Upper lobe of left lung (tissue), 6 donors: ENCODE results near the gene GET4. TPM values are rescaled to one million over a fixed set of nuclear protein-coding genes. Genes with fewer than 3 reads are reported as not detected.

ENCODE experiments used
- ATAC-seq, 2 donors: fragments of 200-7000 bp; cut with Tn5 transposase; one replicate each; pipeline ENCODE4 v1.9.1; 2022; ENCODE audit warnings: mild to moderate bottlenecking in 2 of 2, moderate library complexity in 2 of 2; ENCODE audit not compliant: low FRiP score in 2 of 2
- DNase-seq, 2 donors: peaks; one replicate each; pipeline ENCODE4 v3.0.0-alpha.2; 2019 to 2020
- H3K27ac ChIP-seq, 4 donors: fragments of 200-600 bp; sonication (generic); one replicate each; pipeline ENCODE4 v1.5.1; 2016 to 2019
- H3K27me3 ChIP-seq, 4 donors: fragments of 200-600 bp; sonication (generic); one replicate each; pipeline ENCODE4 v1.5.1; 2017 to 2019
- H3K36me3 ChIP-seq, 4 donors: fragments of 200-600 bp; sonication (generic); one replicate each; pipeline ENCODE4 v1.5.1; 2016 to 2019
- H3K4me1 ChIP-seq, 4 donors: fragments of 200-600 bp; sonication (generic); one replicate each; pipeline ENCODE4 v1.5.1; 2018 to 2019
- H3K4me3 ChIP-seq, 4 donors: fragments of 200-600 bp; sonication (generic); one replicate each; pipeline ENCODE4 v1.5.1; 2017 to 2019; ENCODE audit warnings: mild to moderate bottlenecking in 2 of 4, moderate library complexity in 1 of 4
- H3K9me3 ChIP-seq, 4 donors: fragments of 200-600 bp; sonication (generic); one replicate each; pipeline ENCODE4 v1.5.1; 2018 to 2019
- EP300 ChIP-seq, 4 donors: sonication (generic); formaldehyde crosslinking; IDR thresholded peaks; one replicate each; pipeline ENCODE4 v1.5.1; 2017; ENCODE audit warnings: antibody characterized with exemption in 4 of 4, control low read depth in 2 of 4
- POLR2A ChIP-seq, 4 donors: fragments of 450-650 bp; IDR thresholded peaks; one replicate each; pipeline ENCODE4 v1.5.1; 2016 to 2017; ENCODE audit warnings: antibody characterized with exemption in 4 of 4, mild to moderate bottlenecking in 2 of 4
- POLR2AphosphoS5 ChIP-seq, 2 donors: sonication (generic); formaldehyde crosslinking; IDR thresholded peaks; one replicate each; pipeline ENCODE4 v1.5.1; 2017; ENCODE audit warnings: antibody characterized with exemption in 2 of 2
- WGBS, 2 donors: methylation state at CpG; one replicate each; pipeline ENCODE4 v1.1.5; 2017 to 2018; 5-methylcytosine and 5-hydroxymethylcytosine counted together
- total RNA-seq, 6 donors: library from RNA; depleted of rRNA in 4 of 6; stranded (reverse); fragments of >200 nt in 4 of 6; gene quantifications; one replicate each; pipeline versions ENCODE4 v1.1.0 to v1.2.1, GENCODE V29; 2016 to 2021
- TF ChIP-seq, protein P1 (sequence below), 6 experiments: fragments of 450-650 bp in 4 of 6; fragments of 200-600 bp in 2 of 6; sonication (generic) in 2 of 6; IDR thresholded peaks; one replicate each; pipeline ENCODE4 v1.5.1; 2016 to 2019; ENCODE audit warnings: antibody characterized with exemption in 6 of 6
- donor health status: DM: no; HTN: no; CAD: no; lungs with moderate emphysema.
- donor health status: DM: no; HTN: yes; CAD: no; lungs with severe emphysema.

The GET4 gene
- total RNA-seq, 6 donors from 2014 or later: 26.0 to 82.6 (median 40.8) TPM

DNA sequence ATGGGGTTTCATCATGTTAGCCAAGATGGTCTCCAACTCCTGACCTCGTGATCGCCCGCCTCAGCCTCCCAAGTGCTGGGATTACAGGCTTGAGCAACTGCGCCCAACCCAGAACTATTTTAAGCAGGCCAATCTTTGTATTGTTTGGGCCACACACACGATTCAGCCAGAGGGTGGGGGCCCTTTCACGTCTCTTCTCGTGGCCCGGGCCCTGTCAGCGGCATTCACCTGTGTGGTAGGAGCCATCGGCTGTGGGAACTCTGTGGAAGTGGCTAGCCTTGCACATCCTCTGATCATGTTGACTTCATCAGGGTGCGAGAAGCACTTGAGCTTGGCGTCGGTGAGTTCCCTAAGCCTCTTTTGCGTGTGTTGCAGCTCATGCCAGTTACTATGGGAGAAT is 27.2 kb upstream of the GET4 start:
- no peak for DNase-seq
- no peak for TF ChIP-seq POLR2AphosphoS5 (IDR thresholded peaks at IDR 0.05)
- no peak for TF ChIP-seq POLR2A (IDR thresholded peaks at IDR 0.05)
- TF ChIP-seq, protein P1, sequence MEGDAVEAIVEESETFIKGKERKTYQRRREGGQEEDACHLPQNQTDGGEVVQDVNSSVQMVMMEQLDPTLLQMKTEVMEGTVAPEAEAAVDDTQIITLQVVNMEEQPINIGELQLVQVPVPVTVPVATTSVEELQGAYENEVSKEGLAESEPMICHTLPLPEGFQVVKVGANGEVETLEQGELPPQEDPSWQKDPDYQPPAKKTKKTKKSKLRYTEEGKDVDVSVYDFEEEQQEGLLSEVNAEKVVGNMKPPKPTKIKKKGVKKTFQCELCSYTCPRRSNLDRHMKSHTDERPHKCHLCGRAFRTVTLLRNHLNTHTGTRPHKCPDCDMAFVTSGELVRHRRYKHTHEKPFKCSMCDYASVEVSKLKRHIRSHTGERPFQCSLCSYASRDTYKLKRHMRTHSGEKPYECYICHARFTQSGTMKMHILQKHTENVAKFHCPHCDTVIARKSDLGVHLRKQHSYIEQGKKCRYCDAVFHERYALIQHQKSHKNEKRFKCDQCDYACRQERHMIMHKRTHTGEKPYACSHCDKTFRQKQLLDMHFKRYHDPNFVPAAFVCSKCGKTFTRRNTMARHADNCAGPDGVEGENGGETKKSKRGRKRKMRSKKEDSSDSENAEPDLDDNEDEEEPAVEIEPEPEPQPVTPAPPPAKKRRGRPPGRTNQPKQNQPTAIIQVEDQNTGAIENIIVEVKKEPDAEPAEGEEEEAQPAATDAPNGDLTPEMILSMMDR (IDR thresholded peaks at IDR 0.05): no peak
- no peak for TF ChIP-seq EP300 (IDR thresholded peaks at IDR 0.05)
- ATAC-seq: no peak
- no peak overlapping the region for H3K27ac ChIP-seq
- H3K4me3 ChIP-seq: no peak overlapping the region
- 87 to 98% methylated on average over 10 to 14 of the region's 14 CpGs for WGBS, 2 donors
- H3K27me3 ChIP-seq: no peaks in the 10 kb centered on the region
- peaks cover 39 to 75% (median 55%) of the 10 kb centered on the region in 4 donors for H3K36me3 ChIP-seq
- H3K4me1 ChIP-seq: no peaks in the 10 kb centered on the region
- no peaks in the 10 kb centered on the region for H3K9me3 ChIP-seq

DNA sequence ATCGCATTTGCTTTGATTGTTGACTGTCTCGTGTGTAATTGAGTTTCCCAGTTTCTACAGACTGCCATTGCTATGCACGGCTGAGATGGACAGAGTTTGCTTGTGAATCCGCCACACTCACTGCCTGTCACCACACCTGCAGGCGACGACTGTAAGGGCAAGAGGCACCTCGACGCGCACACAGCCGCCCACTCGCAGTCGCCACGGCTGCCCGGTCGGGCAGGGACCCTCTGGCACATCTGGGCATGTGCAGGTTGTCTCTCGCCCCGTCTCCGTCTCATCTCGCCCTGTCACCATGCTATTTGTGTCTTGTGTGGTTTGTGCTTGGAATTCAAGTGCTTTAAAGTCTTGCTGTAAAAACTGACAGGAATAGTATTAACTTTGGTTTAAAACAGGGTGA is 26.6 kb upstream of the GET4 start:
- no peak for ATAC-seq
- H3K36me3 ChIP-seq: peaks cover 33 to 75% (median 55%) of the 10 kb centered on the region in 4 donors
- TF ChIP-seq EP300 (IDR thresholded peaks at IDR 0.05) (no peak), POLR2AphosphoS5 (IDR thresholded peaks at IDR 0.05) (no peak), POLR2A (IDR thresholded peaks at IDR 0.05) (no peak)
- TF ChIP-seq, protein P1 (IDR thresholded peaks at IDR 0.05): no peak
- H3K27ac ChIP-seq: no peak overlapping the region
- H3K4me1 ChIP-seq: no peaks in the 10 kb centered on the region
- H3K27me3 ChIP-seq: no peaks in the 10 kb centered on the region
- 91 to 96% methylated on average over 19 of the region's 19 CpGs for WGBS, 2 donors
- H3K4me3 ChIP-seq: no peak overlapping the region
- peak in 1 of 2 donors; percentile 70 for DNase-seq
- no peaks in the 10 kb centered on the region for H3K9me3 ChIP-seq

DNA sequence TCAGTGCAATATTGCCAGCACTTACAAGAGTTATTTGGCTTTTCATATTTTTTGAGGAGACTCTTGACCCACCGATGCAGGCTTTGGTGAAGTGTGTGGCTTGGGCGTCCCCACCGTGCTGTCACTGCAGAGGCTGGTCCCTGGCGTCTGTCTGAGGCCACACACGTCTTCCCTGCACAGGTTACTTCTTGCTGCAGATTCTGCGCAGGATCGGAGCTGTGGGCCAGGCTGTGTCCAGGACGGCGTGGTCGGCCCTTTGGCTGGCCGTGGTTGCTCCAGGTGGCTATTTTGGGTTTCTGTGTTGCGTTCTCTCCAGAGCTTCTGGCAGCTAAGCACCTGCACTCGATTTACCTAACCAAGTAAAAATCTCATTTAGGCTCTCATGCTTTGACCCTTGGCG is 25.1 kb upstream of the GET4 start:
- 94 to 96% methylated on average over 14 of the region's 14 CpGs for WGBS, 2 donors
- Histone ChIP-seq H3K4me1 (no peaks in the 10 kb centered on the region), H3K4me3 (no peak overlapping the region), H3K9me3 (no peaks in the 10 kb centered on the region), H3K27me3 (no peaks in the 10 kb centered on the region), H3K27ac (no peak overlapping the region), H3K36me3 (peaks cover 33 to 78% (median 64%) of the 10 kb centered on the region in 4 donors)
- DNase-seq (peak in 1 of 2 donors; percentile 61), ATAC-seq (no peak)
- TF ChIP-seq POLR2AphosphoS5 (IDR thresholded peaks at IDR 0.05) (no peak), EP300 (IDR thresholded peaks at IDR 0.05) (no peak), POLR2A (IDR thresholded peaks at IDR 0.05) (no peak)
- TF ChIP-seq, protein P1 (IDR thresholded peaks at IDR 0.05): no peak

DNA sequence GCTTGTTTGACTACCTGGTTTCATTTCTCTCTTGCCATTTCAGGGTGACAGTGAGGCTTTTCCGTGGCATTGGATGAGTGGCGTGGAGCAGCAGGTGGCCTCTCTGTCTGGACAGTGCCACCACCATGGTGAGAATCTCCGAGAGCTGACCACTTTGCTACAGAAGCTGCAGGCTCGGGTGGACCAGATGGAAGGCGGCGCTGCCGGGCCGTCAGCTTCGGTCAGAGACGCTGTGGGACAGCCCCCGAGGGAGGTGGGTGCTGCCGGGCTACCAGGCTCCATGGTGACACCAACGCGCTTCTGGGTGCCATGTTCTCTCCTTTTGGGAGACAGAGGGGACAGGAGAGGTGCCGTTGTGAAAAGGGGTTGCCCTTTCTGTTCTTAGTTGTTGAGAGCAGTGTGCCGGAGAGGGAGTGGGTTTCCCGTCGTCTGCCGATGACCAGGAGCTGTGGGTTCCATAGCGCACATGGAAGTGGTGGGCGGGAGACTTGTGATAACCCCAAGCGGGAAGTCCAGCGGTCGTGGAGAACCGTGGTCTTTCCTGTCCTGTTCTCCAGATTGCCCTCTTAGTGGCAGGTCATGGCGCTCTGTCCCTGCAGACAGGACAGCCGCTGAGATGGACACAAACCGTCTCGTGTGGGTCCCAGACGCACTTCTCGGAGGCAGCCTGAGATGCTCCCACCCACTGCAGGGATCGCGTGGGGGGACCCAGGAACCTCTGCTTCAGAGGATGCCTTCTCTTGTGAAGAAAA is 22.8 kb upstream of the GET4 start:
- peaks cover 33 to 97% (median 80%) of the 10 kb centered on the region in 4 donors for H3K36me3 ChIP-seq
- ATAC-seq: no peak
- no peak overlapping the region for H3K4me3 ChIP-seq

More for the DNA sequence above, 22.8 kb upstream of the GET4 start:
- H3K4me1 ChIP-seq: no peaks in the 10 kb centered on the region
- H3K9me3 ChIP-seq: no peaks in the 10 kb centered on the region
- WGBS, 2 donors: 85 to 89% methylated on average over 19 to 33 of the region's 33 CpGs
- DNase-seq: peak in 1 of 2 donors; percentile 73
- no peak overlapping the region for H3K27ac ChIP-seq
- no peaks in the 10 kb centered on the region for H3K27me3 ChIP-seq
- TF ChIP-seq POLR2AphosphoS5 (IDR thresholded peaks at IDR 0.05): no peak
- TF ChIP-seq, protein P1 (IDR thresholded peaks at IDR 0.05): no peak
- TF ChIP-seq EP300 (IDR thresholded peaks at IDR 0.05): no peak
- no peak for TF ChIP-seq POLR2A (IDR thresholded peaks at IDR 0.05)
